HepG2 (cell line): ENCODE results near the gene SMYD1. TPM values are rescaled to one million over a fixed set of nuclear protein-coding genes. Genes with fewer than 3 reads are reported as not detected.

Source experiments
- ARNT2 ChIP-seq: sonication (generic); formaldehyde crosslinking; IDR thresholded peaks from 2 replicates; pipeline ENCODE4 v1.8.0; 2022; ENCODE audit warnings: mild to moderate bottlenecking, low read depth, missing genetic modification reagents, moderate library complexity
- CBFB ChIP-seq: sonication (generic); formaldehyde crosslinking; IDR thresholded peaks from 2 replicates; pipeline ENCODE4 v1.4.0; 2020; ENCODE audit warnings: missing genetic modification reagents
- CCAR2 ChIP-seq: fragments of 200-400 bp; formaldehyde crosslinking; optimal IDR thresholded peaks from 2 replicates; pipeline ENCODE3; 2018; ENCODE audit warnings: low read depth, mild to moderate bottlenecking, low read length, moderate library complexity
- ERF ChIP-seq: IDR thresholded peaks from 2 replicates; pipeline ENCODE4 v1.6.1; 2018; ENCODE audit warnings: missing biosample characterization, missing genetic modification reagents
- HOXA7 ChIP-seq: sonication (generic); formaldehyde crosslinking; IDR thresholded peaks from 2 replicates; pipeline ENCODE4 v1.8.1; 2022; ENCODE audit warnings: mild to moderate bottlenecking, missing genetic modification reagents, moderate library complexity
- JARID2 ChIP-seq: sonication (generic); formaldehyde crosslinking; IDR thresholded peaks from 2 replicates; pipeline ENCODE4 v1.8.1; 2023; ENCODE audit warnings: missing genetic modification reagents, inconsistent platforms; ENCODE audit not compliant: insufficient replicate concordance
- JUN ChIP-seq: sonication (generic); formaldehyde crosslinking; IDR thresholded peaks from 2 replicates; pipeline ENCODE4 v1.4.0; 2020; ENCODE audit warnings: mild to moderate bottlenecking, missing genetic modification reagents
- MBD4 ChIP-seq: IDR thresholded peaks from 2 replicates; pipeline ENCODE4 v1.6.1; 2012; ENCODE audit warnings: low read length, inconsistent platforms, borderline replicate concordance
- MEIS1 ChIP-seq: sonication (generic); formaldehyde crosslinking; IDR thresholded peaks from 2 replicates; pipeline ENCODE4 v1.9.0; 2021; ENCODE audit warnings: mild to moderate bottlenecking, missing genetic modification reagents, moderate library complexity, borderline replicate concordance
- PBX2 ChIP-seq: IDR thresholded peaks from 2 replicates; pipeline ENCODE4 v1.6.1; 2016; ENCODE audit warnings: control low read depth
- TBX3 ChIP-seq: fragments of 450-650 bp; IDR thresholded peaks from 2 replicates; pipeline ENCODE4 v1.6.1; 2017; ENCODE audit warnings: antibody characterized with exemption, mild to moderate bottlenecking, inconsistent platforms, borderline replicate concordance
- TOE1 ChIP-seq: sonication (generic); formaldehyde crosslinking; IDR thresholded peaks from 2 replicates; pipeline ENCODE4 v1.4.0; 2020; ENCODE audit warnings: mild to moderate bottlenecking, missing genetic modification reagents
- ZEB1 ChIP-seq: IDR thresholded peaks from 2 replicates; pipeline ENCODE4 v1.6.1; 2012; ENCODE audit warnings: mild to moderate bottlenecking, low read depth, inconsistent platforms; ENCODE audit not compliant: insufficient replicate concordance
- ZGPAT ChIP-seq: IDR thresholded peaks from 2 replicates; pipeline ENCODE4 v1.6.1; 2016; ENCODE audit warnings: mild to moderate bottlenecking
- ZNF234 ChIP-seq: sonication (generic); formaldehyde crosslinking; conservative IDR thresholded peaks from 2 replicates; pipeline ENCODE4 v1.5.1; 2020; ENCODE audit warnings: mild to moderate bottlenecking, missing genetic modification reagents
- ZNF256 ChIP-seq: sonication (generic); formaldehyde crosslinking; conservative IDR thresholded peaks from 2 replicates; pipeline ENCODE4 v1.4.0; 2020; ENCODE audit warnings: missing genetic modification reagents
- ZNF274 ChIP-seq: sonication (generic); formaldehyde crosslinking; IDR thresholded peaks from 2 replicates; pipeline ENCODE4 v1.5.1; 2020; ENCODE audit warnings: mild to moderate bottlenecking, missing genetic modification reagents
- ZNF3 ChIP-seq: IDR thresholded peaks from 2 replicates; pipeline ENCODE4 v1.7.0; 2017; ENCODE audit warnings: inconsistent platforms
- ZNF530 ChIP-seq: sonication (generic); formaldehyde crosslinking; IDR thresholded peaks from 2 replicates; pipeline ENCODE4 v1.5.0; 2020; ENCODE audit warnings: low read depth, mild to moderate bottlenecking, missing genetic modification reagents
- ZNF550 ChIP-seq: sonication (generic); formaldehyde crosslinking; IDR thresholded peaks from 2 replicates; pipeline ENCODE4 v1.4.0; 2020; ENCODE audit warnings: mild to moderate bottlenecking, missing genetic modification reagents, borderline replicate concordance
- ZNF558 ChIP-seq: sonication (generic); formaldehyde crosslinking; IDR thresholded peaks from 2 replicates; pipeline ENCODE4 v1.9.0; 2022; ENCODE audit warnings: mild to moderate bottlenecking, missing genetic modification reagents, borderline replicate concordance
- ZNF589 ChIP-seq: sonication (generic); formaldehyde crosslinking; conservative IDR thresholded peaks from 2 replicates; pipeline ENCODE4 v1.8.0; 2022; ENCODE audit warnings: mild to moderate bottlenecking, moderate library complexity, missing genetic modification reagents
- ZNF781 ChIP-seq: sonication (generic); formaldehyde crosslinking; IDR thresholded peaks from 2 replicates; pipeline ENCODE4 v1.5.1; 2020; ENCODE audit warnings: borderline replicate concordance, mild to moderate bottlenecking, missing genetic modification reagents; ENCODE audit errors: not compliant biosample characterization
- ZNF790 ChIP-seq: sonication (generic); formaldehyde crosslinking; IDR thresholded peaks from 2 replicates; pipeline ENCODE4 v1.8.0; 2022; ENCODE audit warnings: missing genetic modification reagents, mild to moderate bottlenecking, borderline replicate concordance
- ZNF878 ChIP-seq: sonication (generic); formaldehyde crosslinking; IDR thresholded peaks from 2 replicates; pipeline ENCODE4 v1.8.1; 2023; ENCODE audit warnings: mild to moderate bottlenecking, missing genetic modification reagents, moderate library complexity
- polyA plus RNA-seq, 8 experiments: library from polyadenylated mRNA; depleted of rRNA in 3 of 8; stranded (reverse) in 7 of 8; unstranded in 1 of 8; fragments of >200 nt; fragmentation: Illumina TruSeq in 4 of 8; extraction: Trizol in 4 of 8; gene quantifications; 2 replicates each; pipeline versions ENCODE4 v1.2.1 to v1.2.3, GENCODE V29; 2011 to 2016; ENCODE audit warnings: low read depth in 4 of 8, missing spikeins in 1 of 8, mixed read lengths in 1 of 8; ENCODE audit not compliant: insufficient read depth in 1 of 8
- total RNA-seq, 5 experiments: library from RNA; depleted of rRNA; stranded (reverse); fragments of >200 nt; fragmentation: Illumina TruSeq; extraction: Trizol; gene quantifications; 2 replicates each; pipeline ENCODE4 v1.2.3, GENCODE V29; 2016; ENCODE audit warnings: low read depth in 1 of 5
- TF ChIP-seq, protein P1 (sequence below): sonication (generic); formaldehyde crosslinking; IDR thresholded peaks from 2 replicates; pipeline ENCODE4 v1.4.0; 2020; ENCODE audit warnings: missing genetic modification reagents

Gene SMYD1
- total and polyA plus RNA-seq, 2 of the 13 experiments (the other 11 are each of a cell fraction or from before 2014, with no cell fraction given), result not detected

DNA sequence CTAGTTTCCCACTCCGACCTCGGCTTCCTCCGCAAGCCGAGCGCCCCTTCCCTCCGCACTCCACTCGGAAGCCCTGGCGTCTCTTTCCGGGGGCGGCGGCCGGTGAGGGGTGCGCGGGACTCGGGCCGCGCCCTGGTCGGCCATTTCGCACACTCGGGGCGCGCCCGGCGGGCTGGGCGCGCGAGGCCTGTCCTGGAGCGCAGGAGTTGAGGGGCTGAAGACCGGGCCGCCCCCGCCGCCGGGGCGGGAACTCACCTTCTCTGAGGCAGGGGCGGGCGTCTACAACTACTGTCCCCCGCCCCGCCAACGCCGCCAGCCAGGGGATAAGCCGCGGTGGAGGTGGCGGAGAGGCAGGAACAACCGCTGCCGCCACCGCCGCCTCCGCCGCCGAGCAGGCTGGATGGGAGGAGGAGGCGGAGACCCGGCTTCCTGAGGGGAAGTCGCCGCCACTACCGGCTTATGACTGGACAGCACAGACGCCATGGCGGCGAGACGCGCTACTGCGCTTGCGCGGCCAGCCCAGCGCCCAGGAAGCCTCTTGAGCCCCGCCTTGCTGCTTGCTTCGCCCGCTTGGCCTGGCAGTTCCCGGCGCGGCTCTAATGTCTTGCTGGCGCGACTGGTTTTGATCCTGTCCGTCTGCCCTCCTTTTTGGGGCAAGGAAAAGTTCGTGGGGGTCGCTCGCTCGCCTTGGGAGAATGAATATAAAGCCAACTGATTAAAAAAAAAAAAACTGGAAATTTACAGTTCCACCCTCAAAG, 12.1 kb upstream of the SMYD1 start, which contains the start of gene KRCC1 (continued):
- TF ChIP-seq ZNF256 (0 out of 2 replicates have a peak, but pooled peaks have one; percentile 25), ZEB1 (no peak), ZNF589 (no peak), TOE1 (CRISPR knock-in tag) (no peak; the same call in 1 of the 2 replicates), CBFB (CRISPR knock-in tag) (no peak; the same call in 1 of the 2 replicates), PBX2 (no peak), JUN (peak; percentile 75; the same call in 1 of the 2 replicates), ZNF530 (CRISPR knock-in tag) (no peak), ZNF3 (no peak), JARID2 (no peak), ZNF558 (CRISPR knock-in tag) (peak; percentile 85; the same call in 1 of the 2 replicates), HOXA7 (no peak), ZGPAT (CRISPR knock-in tag) (peak; percentile 94), ERF (CRISPR knock-in tag) (peak; percentile 86), ZNF790 (CRISPR knock-in tag) (peak; percentile 90; the same call in 1 of the 2 replicates), ARNT2 (CRISPR knock-in tag) (peak; percentile 82), TBX3 (0 out of 2 replicates have a peak, but pooled peaks have one; percentile 14), CCAR2 (no peak), ZNF550 (CRISPR knock-in tag) (peak; percentile 69; the same call in 1 of the 2 replicates), ZNF234 (CRISPR knock-in tag) (peak; percentile 58; the same call in 1 of the 2 replicates), ZNF878 (CRISPR knock-in tag) (peak; percentile 91; the same call in 1 of the 2 replicates), ZNF274 (CRISPR knock-in tag) (peak; percentile 95), MBD4 (no peak), ZNF781 (CRISPR knock-in tag) (no peak), MEIS1 (CRISPR knock-in tag) (peak; percentile 84)
- TF ChIP-seq, protein P1, sequence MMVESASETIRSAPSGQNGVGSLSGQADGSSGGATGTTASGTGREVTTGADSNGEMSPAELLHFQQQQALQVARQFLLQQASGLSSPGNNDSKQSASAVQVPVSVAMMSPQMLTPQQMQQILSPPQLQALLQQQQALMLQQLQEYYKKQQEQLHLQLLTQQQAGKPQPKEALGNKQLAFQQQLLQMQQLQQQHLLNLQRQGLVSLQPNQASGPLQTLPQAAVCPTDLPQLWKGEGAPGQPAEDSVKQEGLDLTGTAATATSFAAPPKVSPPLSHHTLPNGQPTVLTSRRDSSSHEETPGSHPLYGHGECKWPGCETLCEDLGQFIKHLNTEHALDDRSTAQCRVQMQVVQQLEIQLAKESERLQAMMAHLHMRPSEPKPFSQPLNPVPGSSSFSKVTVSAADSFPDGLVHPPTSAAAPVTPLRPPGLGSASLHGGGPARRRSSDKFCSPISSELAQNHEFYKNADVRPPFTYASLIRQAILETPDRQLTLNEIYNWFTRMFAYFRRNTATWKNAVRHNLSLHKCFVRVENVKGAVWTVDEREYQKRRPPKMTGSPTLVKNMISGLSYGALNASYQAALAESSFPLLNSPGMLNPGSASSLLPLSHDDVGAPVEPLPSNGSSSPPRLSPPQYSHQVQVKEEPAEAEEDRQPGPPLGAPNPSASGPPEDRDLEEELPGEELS, result peak; percentile 29; the same call in 1 of the 2 replicates
